HCT116 (cell line): Measurements from ENCODE around the gene MEIOSIN. TPM values are rescaled to one million over a fixed set of nuclear protein-coding genes. Genes with fewer than 3 reads are reported as not detected.

Source experiments
- ATAC-seq: fragments of 200-7000 bp; cut with Tn5 transposase; 2 replicates; pipeline ENCODE4 v1.9.1; 2020; ENCODE audit warnings: mild to moderate bottlenecking, moderate library complexity
- BruUV-seq: library from RNA; stranded (reverse); fragments of 400-500 nt; replicated peaks from 2 replicates; lab custom pipeline; 2021; lab: Mats Ljungman, UMichigan
- CTCF ChIA-PET: fragments of 300-600 bp; sonication (Branson Sonifier 250); formaldehyde crosslinking; loops from one replicate; lab custom pipeline; 2021; ENCODE audit warnings: antibody characterized with exemption; lab: Charles Lee
- POLR2A ChIA-PET: fragments of 300-600, 350-600 bp; sonication (Branson Sonifier 250); formaldehyde crosslinking; loops from one replicate; lab custom pipeline; 2021; ENCODE audit warnings: antibody characterized with exemption; lab: Charles Lee
- RAD21 ChIA-PET, 2 experiments: fragments of 300-600 bp; sonication (Branson Sonifier 250); formaldehyde crosslinking; loops; one replicate each; lab custom pipeline; 2023; ENCODE audit warnings: low total read pairs in 2 of 2; ENCODE audit not compliant: uncharacterized antibody in 2 of 2, unreplicated experiment in 2 of 2, low non-redundant PET in 1 of 2; lab: Charles Lee
- DNase-seq: peaks from one replicate; pipeline ENCODE4 v3.0.0-alpha.2; 2010; ENCODE audit warnings: low read depth, low spot score
- H2AFZ ChIP-seq: fragments of 200-600 bp; shearing (Covaris generic), sonication (generic); 2 replicates; pipeline ENCODE4 v1.6.1; 2017; ENCODE audit warnings: low read depth, mixed run types, mixed read lengths, antibody characterized with exemption, low read length; ENCODE audit not compliant: poor library complexity, severe bottlenecking
- H3K27ac ChIP-seq: 2 replicates; pipeline ENCODE4 v1.5.1; 2012; ENCODE audit warnings: low read depth, low read length
- H3K27me3 ChIP-seq: fragments of 200-600 bp; sonication (generic); 2 replicates; pipeline ENCODE4 v1.6.1; 2016; ENCODE audit warnings: mixed run types, low read length, mixed read lengths; ENCODE audit not compliant: insufficient read depth
- H3K36me3 ChIP-seq, 2 experiments: fragments of 200-500 bp in 1 of 2; fragments of 200-600 bp in 1 of 2; sonication (Bioruptor generic) in 1 of 2; sonication (generic) in 1 of 2; 2 replicates each; pipeline versions ENCODE4 v1.5.1 to v1.6.1; 2014 to 2016; ENCODE audit warnings: low read length in 2 of 2, inconsistent platforms in 1 of 2, mixed read lengths in 1 of 2, mixed run types in 1 of 2; ENCODE audit not compliant: insufficient read depth in 2 of 2, control insufficient read depth in 1 of 2
- H3K4me1 ChIP-seq, 2 experiments: fragments of 200-600 bp in 1 of 2; sonication (generic) in 1 of 2; 2 replicates each; pipeline versions ENCODE4 v1.5.1 to v1.6.1; 2012 to 2017; ENCODE audit warnings: low read length in 2 of 2, inconsistent platforms in 1 of 2, mild to moderate bottlenecking in 1 of 2, mixed read lengths in 1 of 2, mixed run types in 1 of 2, moderate library complexity in 1 of 2; ENCODE audit not compliant: insufficient read depth in 2 of 2, control insufficient read depth in 1 of 2
- H3K4me2 ChIP-seq: fragments of 200-600 bp; sonication (generic); 2 replicates; pipeline ENCODE4 v1.6.1; 2017; ENCODE audit warnings: mixed run types, low read length, mixed read lengths
- H3K4me3 ChIP-seq, 2 experiments: fragments of 200-600 bp in 1 of 2; sonication (generic) in 1 of 2; replicated peaks in 1 of 2; 2 replicates each; pipeline ENCODE4 v1.5.1; 2011 to 2016; ENCODE audit warnings: low read length in 2 of 2, control low read depth in 1 of 2, low read depth in 1 of 2, mild to moderate bottlenecking in 1 of 2, mixed read lengths in 1 of 2, mixed run types in 1 of 2
- H3K79me2 ChIP-seq: fragments of 200-600 bp; sonication (generic); 2 replicates; pipeline ENCODE4 v1.6.1; 2017; ENCODE audit warnings: mild to moderate bottlenecking, mixed run types, low read length, moderate library complexity, mixed read lengths; ENCODE audit not compliant: insufficient read depth
- H3K9ac ChIP-seq: fragments of 200-600 bp; sonication (generic); 2 replicates; pipeline ENCODE4 v1.6.1; 2016; ENCODE audit warnings: low read length, mixed read lengths
- H3K9me2 ChIP-seq: fragments of 200-600 bp; sonication (generic), shearing (Covaris generic); 2 replicates; pipeline ENCODE4 v1.6.1; 2017; ENCODE audit warnings: mixed run types, mild to moderate bottlenecking, moderate library complexity; ENCODE audit not compliant: insufficient read depth
- H3K9me3 ChIP-seq, 2 experiments: fragments of 200-500 bp in 1 of 2; fragments of 200-600 bp in 1 of 2; sonication (Bioruptor generic) in 1 of 2; sonication (generic) in 1 of 2; 2 replicates each; pipeline ENCODE4 v1.6.1; 2014 to 2017; ENCODE audit warnings: low read length in 2 of 2, mixed read lengths in 2 of 2, inconsistent platforms in 1 of 2, low read depth in 1 of 2, mild to moderate bottlenecking in 1 of 2, mixed run types in 1 of 2, moderate library complexity in 1 of 2; ENCODE audit not compliant: control insufficient read depth in 1 of 2, insufficient read depth in 1 of 2
- H4K20me1 ChIP-seq: fragments of 200-600 bp; sonication (generic), shearing (Covaris generic); 2 replicates; pipeline ENCODE4 v1.6.1; 2017; ENCODE audit warnings: mixed run types, mild to moderate bottlenecking, moderate library complexity; ENCODE audit not compliant: insufficient read depth
- ATF3 ChIP-seq: IDR thresholded peaks from 2 replicates; pipeline ENCODE4 v1.6.1; 2012
- CBX3 ChIP-seq: IDR thresholded peaks from 2 replicates; pipeline ENCODE4 v1.6.1; 2012; ENCODE audit warnings: low read depth
- ELF1 ChIP-seq: IDR thresholded peaks from 2 replicates; pipeline ENCODE4 v1.6.1; 2012; ENCODE audit warnings: low read depth, borderline replicate concordance
- POLR2AphosphoS5 ChIP-seq: IDR thresholded peaks from 2 replicates; pipeline ENCODE4 v1.6.1; 2011; ENCODE audit warnings: mild to moderate bottlenecking, low read depth, low read length, moderate library complexity
- RAD21 ChIP-seq: IDR thresholded peaks from 2 replicates; pipeline ENCODE4 v1.6.1; 2012; ENCODE audit warnings: low read depth, mild to moderate bottlenecking
- SIN3A ChIP-seq: IDR thresholded peaks from 2 replicates; pipeline ENCODE4 v1.6.1; 2012; ENCODE audit warnings: low read depth
- SP1 ChIP-seq: IDR thresholded peaks from 2 replicates; pipeline ENCODE4 v1.6.1; 2012; ENCODE audit warnings: low read depth
- SRF ChIP-seq: IDR thresholded peaks from 2 replicates; pipeline ENCODE4 v1.6.1; 2012; ENCODE audit warnings: low read depth
- TCF7L2 ChIP-seq: IDR thresholded peaks from 2 replicates; pipeline ENCODE4 v1.7.0; 2011; ENCODE audit warnings: borderline replicate concordance, inconsistent platforms; ENCODE audit not compliant: insufficient read depth, insufficient read length; ENCODE audit errors: extremely low read depth
- intact Hi-C: fragments of 100-400 bp; cut with micrococcal nuclease; formaldehyde crosslinking; loops from 2 replicates; pipeline ENCODE4 v1.10.0; 2022
- total RNA-seq: library from RNA; stranded (reverse); gene quantifications from one replicate; pipeline ENCODE4 v1.2.1, GENCODE V29; 2021; ENCODE audit not compliant: unreplicated experiment
- TF ChIP-seq, protein P1 (sequence below), 3 experiments: fragments of 200-600 bp in 1 of 3; sonication (generic) in 1 of 3; IDR thresholded peaks in 2 of 3; conservative IDR thresholded peaks in 1 of 3; 2 replicates each; pipeline ENCODE4 v1.5.1; 2012 to 2017; ENCODE audit warnings: low read depth in 2 of 3, low read length in 2 of 3, antibody characterized with exemption in 1 of 3, borderline replicate concordance in 1 of 3, control low read depth in 1 of 3, mild to moderate bottlenecking in 1 of 3, mixed read lengths in 1 of 3, mixed run types in 1 of 3, moderate library complexity in 1 of 3; ENCODE audit not compliant: insufficient read depth in 1 of 3

MEIOSIN gene
- total RNA-seq, 1 experiment from 2014 or later = 2.1 TPM

DNA sequence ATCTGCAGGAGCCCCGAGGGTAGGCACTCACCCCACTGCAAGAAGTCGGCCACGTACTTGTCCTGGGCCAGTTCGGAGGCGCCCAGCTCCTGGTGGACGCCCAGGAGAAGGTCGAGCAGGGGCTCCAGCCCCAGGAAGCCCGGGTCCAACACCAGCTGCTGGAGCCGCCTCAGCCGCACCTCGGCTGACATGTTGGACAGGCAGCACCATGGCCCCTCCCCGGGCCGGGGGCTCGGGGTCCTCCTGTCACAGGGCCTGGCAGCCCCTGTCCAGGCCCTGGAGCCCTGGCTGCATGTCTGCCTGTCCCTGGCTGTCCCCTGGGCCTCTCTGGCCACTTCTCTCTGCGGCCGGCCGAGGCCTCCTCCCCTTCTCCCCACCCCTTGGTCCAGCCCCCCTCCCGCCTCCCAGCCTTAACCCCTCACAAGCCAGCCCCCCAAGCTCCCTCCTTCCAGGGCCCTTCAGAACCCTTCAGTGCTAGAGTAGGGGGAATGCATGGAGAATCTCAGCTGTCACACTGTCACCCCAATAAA, 49.0 kb downstream of the MEIOSIN start, which contains the start of gene DMPK:
Gene DMPK (minus strand): TSS at position 329 of the 530 bp plus-strand sequence. CDS start 138 bp downstream, at position 191.
- no peaks in the 10 kb centered on the region for H3K27me3 ChIP-seq
- H4K20me1 ChIP-seq = no peaks in the 10 kb centered on the region
- intact Hi-C loops = no loop called here
- H3K9ac ChIP-seq = peak within 1 kb of the TSS; percentile 67
- peak; percentile 11 for ATAC-seq
- no peak for DNase-seq
- no peak for TF ChIP-seq SRF
- TF ChIP-seq POLR2AphosphoS5 = peak; percentile 14; the same call in 1 of the 2 replicates
- ChIA-PET POLR2A (interaction anchor here (1.1 to 5.1 kb wide), 3 partner anchors 8 to 13 kb away, joined by 4 to 50 read pairs (median 6); partner anchors contain the start of genes DMWD and SIX5), CTCF (interaction anchor here (0.7 to 3.5 kb wide), 6 partner anchors 12 to 65 kb away, joined by 3 to 36 read pairs (median 6); partner anchors contain the start of gene SIX5), RAD21 (interaction anchor here (0.6 to 2.1 kb wide), 2 partner anchors 12 kb away, joined by 5 to 9 read pairs; partner anchors contain the start of gene SIX5 (in 1 of the 2))
- peak within 1 kb of the TSS; percentile 84 for H3K4me2 ChIP-seq
- H3K36me3 ChIP-seq = peaks cover 3 to 9% of the 10 kb centered on the region in 2 experiments; a peak in 3 of 4 replicates
- peak within 1 kb of the TSS; percentile 91 for H3K27ac ChIP-seq
- H3K4me3 ChIP-seq = peak within 1 kb of the TSS; percentile 34 to 54
- no peaks in the 10 kb centered on the region for H3K9me3 ChIP-seq
- no TSS peak for BruUV-seq
- H2AFZ ChIP-seq = no peak within 1 kb of the TSS
- no peaks in the 10 kb centered on the region for H3K79me2 ChIP-seq
- no peaks in the 10 kb centered on the region for H3K9me2 ChIP-seq
- peaks cover 45 to 60% of the 10 kb centered on the region in 2 experiments for H3K4me1 ChIP-seq

DNA sequence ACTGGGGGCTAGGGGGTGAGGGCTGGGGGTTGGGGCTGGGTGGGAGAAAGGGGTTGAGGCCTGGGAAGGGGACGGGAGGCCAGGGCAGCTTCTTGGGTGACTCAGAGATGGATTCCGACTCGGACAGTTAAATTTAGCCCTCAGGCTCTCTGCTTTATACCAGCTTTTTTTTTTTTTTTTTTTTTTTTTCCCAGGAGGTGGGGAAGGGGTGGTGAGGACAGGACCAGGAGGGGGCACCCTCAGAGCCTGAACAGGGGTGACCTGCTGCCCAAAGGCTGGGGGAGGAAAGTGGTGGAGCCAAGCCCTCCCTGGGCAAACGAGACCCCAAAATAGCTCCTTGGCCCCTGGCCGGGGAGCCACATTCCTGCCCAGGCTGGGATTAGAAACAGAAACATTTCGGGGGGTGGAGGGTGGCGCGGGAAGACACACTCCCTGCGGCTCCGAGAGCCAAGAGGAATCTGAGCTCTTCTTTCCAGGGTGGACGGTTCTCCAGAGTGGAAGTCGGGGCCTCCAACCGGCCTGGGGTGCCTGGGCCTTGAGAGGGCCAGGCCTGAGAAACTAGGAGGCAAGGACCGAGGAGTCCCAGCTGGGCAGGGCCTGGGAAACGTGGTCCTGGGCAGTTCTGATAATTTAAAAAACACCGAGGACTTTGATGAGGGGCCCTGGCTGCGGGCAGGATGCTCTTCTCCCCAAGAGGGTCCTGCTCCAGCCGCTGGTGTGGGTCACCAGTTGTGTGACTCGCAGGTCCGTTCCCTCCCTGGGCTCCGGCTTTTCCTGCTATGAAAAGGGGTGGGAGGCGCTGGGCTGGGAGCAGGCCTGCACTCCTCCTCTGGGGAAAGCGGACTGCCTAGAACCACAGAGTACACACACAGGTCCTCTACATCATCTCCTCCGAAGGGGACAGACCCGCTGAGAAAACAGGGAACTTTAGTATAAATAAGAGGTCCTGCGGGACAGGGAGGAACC, 49.9 kb downstream of the MEIOSIN start:
- POLR2A ChIA-PET = interaction anchor here (1.1 to 5.1 kb wide), 3 partner anchors 8 to 14 kb away, joined by 4 to 50 read pairs (median 6); partner anchors contain the start of genes DMWD and SIX5
- H3K9ac ChIP-seq = peak overlapping the region; percentile 67
- intact Hi-C loops = no loop called here
- RAD21 ChIA-PET = interaction anchor here (0.6 to 2.1 kb wide), 2 partner anchors 13 kb away, joined by 5 to 9 read pairs; partner anchors contain the start of gene SIX5 (in 1 of the 2)
- peaks cover 45 to 60% of the 10 kb centered on the region in 2 experiments for H3K4me1 ChIP-seq
- BruUV-seq = no TSS peak
- H2AFZ ChIP-seq = no peak overlapping the region
- DNase-seq (no peak), ATAC-seq (no peak)
- H3K36me3 ChIP-seq = peaks cover 4 to 5% of the 10 kb centered on the region in 2 experiments; a peak in 2 of 4 replicates
- CTCF ChIA-PET = interaction anchor here (0.7 to 3.5 kb wide), 5 partner anchors 13 to 66 kb away, joined by 3 to 36 read pairs (median 6); partner anchors contain the start of gene SIX5
- peak overlapping the region; percentile 91 for H3K27ac ChIP-seq
- H3K9me2 ChIP-seq = no peaks in the 10 kb centered on the region
- no peaks in the 10 kb centered on the region for H4K20me1 ChIP-seq
- H3K27me3 ChIP-seq = no peaks in the 10 kb centered on the region
- H3K79me2 ChIP-seq = no peaks in the 10 kb centered on the region
- no peaks in the 10 kb centered on the region for H3K9me3 ChIP-seq
- H3K4me3 ChIP-seq = peak overlapping the region in 1 of 2 experiments; percentile 54; a peak in 2 of 4 replicates
- peak overlapping the region; percentile 84 for H3K4me2 ChIP-seq
- TF ChIP-seq SP1 = no peak
- no peak for TF ChIP-seq ATF3
- no peak for TF ChIP-seq TCF7L2
- TF ChIP-seq, protein P1, sequence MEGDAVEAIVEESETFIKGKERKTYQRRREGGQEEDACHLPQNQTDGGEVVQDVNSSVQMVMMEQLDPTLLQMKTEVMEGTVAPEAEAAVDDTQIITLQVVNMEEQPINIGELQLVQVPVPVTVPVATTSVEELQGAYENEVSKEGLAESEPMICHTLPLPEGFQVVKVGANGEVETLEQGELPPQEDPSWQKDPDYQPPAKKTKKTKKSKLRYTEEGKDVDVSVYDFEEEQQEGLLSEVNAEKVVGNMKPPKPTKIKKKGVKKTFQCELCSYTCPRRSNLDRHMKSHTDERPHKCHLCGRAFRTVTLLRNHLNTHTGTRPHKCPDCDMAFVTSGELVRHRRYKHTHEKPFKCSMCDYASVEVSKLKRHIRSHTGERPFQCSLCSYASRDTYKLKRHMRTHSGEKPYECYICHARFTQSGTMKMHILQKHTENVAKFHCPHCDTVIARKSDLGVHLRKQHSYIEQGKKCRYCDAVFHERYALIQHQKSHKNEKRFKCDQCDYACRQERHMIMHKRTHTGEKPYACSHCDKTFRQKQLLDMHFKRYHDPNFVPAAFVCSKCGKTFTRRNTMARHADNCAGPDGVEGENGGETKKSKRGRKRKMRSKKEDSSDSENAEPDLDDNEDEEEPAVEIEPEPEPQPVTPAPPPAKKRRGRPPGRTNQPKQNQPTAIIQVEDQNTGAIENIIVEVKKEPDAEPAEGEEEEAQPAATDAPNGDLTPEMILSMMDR (IDR thresholded peaks at IDR 0.05 in 2 of 3, conservative IDR thresholded peaks at IDR 0.05 in 1 of 3; ENCODE audit: borderline replicate concordance in 1 of 3, insufficient read depth in 1 of 3, low read depth in 2 of 3, low read length in 2 of 3) = no peak
- TF ChIP-seq ELF1 = no peak
- TF ChIP-seq SIN3A = no peak
- TF ChIP-seq CBX3 = no peak
- TF ChIP-seq POLR2AphosphoS5 = no peak
- TF ChIP-seq SRF = no peak
- no peak for TF ChIP-seq RAD21
